ENCODE results near the gene NAT16. TPM values are rescaled to one million over a fixed set of nuclear protein-coding genes. Genes with fewer than 3 reads are reported as not detected.

Gene NAT16
- polyA plus RNA-seq, 1 experiment, result 0.02 TPM

DNA sequence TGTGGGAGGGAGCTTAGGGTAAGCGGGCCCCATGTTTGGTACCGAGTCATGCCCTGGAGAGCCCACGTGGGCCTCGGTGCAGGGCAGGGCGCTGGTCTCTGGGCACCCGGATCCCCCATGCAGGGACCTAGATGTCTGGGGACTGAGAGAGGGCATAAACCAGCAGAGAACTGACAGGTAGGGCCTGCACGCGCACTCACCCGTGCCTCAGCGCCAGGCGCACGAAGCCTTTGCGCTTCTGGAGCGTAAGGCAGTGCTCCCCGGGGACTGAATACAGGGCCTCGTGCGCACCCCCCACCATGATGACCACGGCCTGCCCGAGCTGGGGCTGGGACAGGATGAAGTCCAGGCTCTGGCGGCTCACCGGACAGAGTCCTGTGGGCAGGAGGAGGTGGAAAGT is 17.9 kb upstream of the NAT16 start:
- peaks cover 32% of the 10 kb centered on the region for H3K27me3 ChIP-seq (ENCODE audit: control insufficient read depth, insufficient read depth, low read length)
- H3K27ac ChIP-seq (ENCODE audit: low read depth, low read length), result no peak overlapping the region
- ChIA-PET POLR2A (no interaction called here), CTCF (no interaction called here)
- H3K9me3 ChIP-seq (ENCODE audit: control insufficient read depth, insufficient read depth, low read length), result no peaks in the 10 kb centered on the region; the same call in 1 of the 2 replicates
- no peak for DNase-seq (ENCODE audit: low read depth, low spot score)
- H3K4me3 ChIP-seq (ENCODE audit: low read depth, low read length), result no peak overlapping the region
- TF ChIP-seq, protein P1, sequence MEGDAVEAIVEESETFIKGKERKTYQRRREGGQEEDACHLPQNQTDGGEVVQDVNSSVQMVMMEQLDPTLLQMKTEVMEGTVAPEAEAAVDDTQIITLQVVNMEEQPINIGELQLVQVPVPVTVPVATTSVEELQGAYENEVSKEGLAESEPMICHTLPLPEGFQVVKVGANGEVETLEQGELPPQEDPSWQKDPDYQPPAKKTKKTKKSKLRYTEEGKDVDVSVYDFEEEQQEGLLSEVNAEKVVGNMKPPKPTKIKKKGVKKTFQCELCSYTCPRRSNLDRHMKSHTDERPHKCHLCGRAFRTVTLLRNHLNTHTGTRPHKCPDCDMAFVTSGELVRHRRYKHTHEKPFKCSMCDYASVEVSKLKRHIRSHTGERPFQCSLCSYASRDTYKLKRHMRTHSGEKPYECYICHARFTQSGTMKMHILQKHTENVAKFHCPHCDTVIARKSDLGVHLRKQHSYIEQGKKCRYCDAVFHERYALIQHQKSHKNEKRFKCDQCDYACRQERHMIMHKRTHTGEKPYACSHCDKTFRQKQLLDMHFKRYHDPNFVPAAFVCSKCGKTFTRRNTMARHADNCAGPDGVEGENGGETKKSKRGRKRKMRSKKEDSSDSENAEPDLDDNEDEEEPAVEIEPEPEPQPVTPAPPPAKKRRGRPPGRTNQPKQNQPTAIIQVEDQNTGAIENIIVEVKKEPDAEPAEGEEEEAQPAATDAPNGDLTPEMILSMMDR (IDR thresholded peaks at IDR 0.05; ENCODE audit: low read depth, low read length), result no peak

DNA sequence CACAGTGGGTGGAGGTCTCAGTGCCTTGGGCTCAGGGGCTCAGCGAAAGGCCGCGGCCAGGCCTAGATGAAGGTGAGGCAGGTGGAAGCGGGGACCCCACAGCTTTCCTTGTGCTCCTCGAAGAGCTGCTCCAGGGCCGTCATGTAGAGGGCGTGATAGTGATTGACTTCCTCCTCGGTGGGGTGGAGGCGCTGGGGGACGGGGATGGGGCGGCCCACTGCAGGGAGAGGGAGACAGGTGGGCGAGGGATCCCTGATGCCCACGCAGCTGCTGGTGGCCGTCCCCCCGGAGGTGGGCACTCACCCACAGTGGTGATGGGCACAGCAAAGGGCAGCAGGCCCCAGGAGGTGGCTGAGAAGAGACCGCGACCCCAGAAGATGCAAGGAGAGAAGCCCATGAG is 15.8 kb upstream of the NAT16 start:
- POLR2A ChIA-PET, result no interaction called here
- DNase-seq (ENCODE audit: low read depth, low spot score), result no peak

DNA sequence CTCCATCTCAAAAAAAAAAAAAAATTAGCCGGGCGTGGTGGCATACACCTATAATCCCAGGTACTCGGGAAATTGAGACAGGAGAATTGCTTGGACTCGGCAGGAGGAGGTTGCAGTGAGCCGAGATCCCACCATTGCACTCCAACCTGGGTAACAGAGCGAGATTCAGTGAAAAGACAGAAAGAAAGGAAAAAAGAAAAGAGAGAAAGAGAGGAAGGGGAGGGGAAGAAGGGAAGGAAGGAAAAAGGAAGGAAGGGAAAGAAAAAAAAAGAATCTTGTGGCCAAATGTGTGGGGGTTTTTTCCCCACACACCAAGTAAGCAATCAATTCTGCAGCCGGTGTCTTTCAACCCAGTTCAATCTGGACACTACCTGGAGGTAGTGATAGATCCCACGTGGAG is 9.0 kb upstream of the NAT16 start:
- CTCF ChIA-PET, result interaction anchor here (0.7 kb wide), 1 partner anchor 45 kb away, joined by 3 read pairs; no protein-coding TSS in a partner anchor
- Histone ChIP-seq H3K27me3 (ENCODE audit: control insufficient read depth, insufficient read depth, low read length) (no peaks in the 10 kb centered on the region), H3K9me3 (ENCODE audit: control insufficient read depth, insufficient read depth, low read length) (no peaks in the 10 kb centered on the region), H3K4me3 (ENCODE audit: low read depth, low read length) (no peak overlapping the region), H3K27ac (ENCODE audit: low read depth, low read length) (no peak overlapping the region)
- TF ChIP-seq, protein P1 (IDR thresholded peaks at IDR 0.05; ENCODE audit: low read depth, low read length), result no peak
- POLR2A ChIA-PET, result no interaction called here
- DNase-seq (ENCODE audit: low read depth, low spot score), result no peak

More for the DNA sequence above, 15.8 kb upstream of the NAT16 start:
- TF ChIP-seq, protein P1 (IDR thresholded peaks at IDR 0.05; ENCODE audit: low read depth, low read length), result no peak
- CTCF ChIA-PET, result interaction anchor here (7.7 kb wide), 1 partner anchor 53 kb away, joined by 262 read pairs; no protein-coding TSS in a partner anchor
- Histone ChIP-seq H3K27ac (ENCODE audit: low read depth, low read length) (no peak overlapping the region), H3K9me3 (ENCODE audit: control insufficient read depth, insufficient read depth, low read length) (no peaks in the 10 kb centered on the region; the same call in 1 of the 2 replicates), H3K4me3 (ENCODE audit: low read depth, low read length) (no peak overlapping the region), H3K27me3 (ENCODE audit: control insufficient read depth, insufficient read depth, low read length) (peaks cover 14% of the 10 kb centered on the region)

DNA sequence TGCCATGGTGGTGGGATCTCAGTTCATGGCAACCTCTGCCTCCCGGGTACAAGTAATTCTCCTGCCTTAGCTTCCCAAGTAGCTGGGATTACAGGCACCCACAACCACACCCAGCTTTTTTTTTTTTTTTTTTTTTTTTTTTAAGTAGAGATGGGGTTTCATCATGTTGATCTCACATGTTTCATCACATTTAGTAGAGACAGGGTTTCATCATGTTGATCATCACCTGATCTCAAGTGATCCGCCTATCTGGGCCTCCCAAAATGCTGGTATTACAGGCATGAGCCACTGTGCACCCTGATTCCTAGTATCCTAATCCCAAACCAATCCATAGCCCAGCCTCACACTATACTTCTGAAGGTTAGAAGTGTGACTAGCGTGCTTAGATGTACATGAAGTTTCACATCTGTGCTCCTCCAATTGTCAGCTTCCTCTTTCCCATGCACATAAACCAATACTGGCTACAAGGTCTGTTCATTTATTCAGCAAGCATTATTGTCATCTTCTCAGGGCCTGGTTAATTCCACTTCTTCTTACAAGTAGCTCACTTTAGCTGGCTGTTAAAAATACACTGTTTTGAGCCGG is 6.8 kb upstream of the NAT16 start:
- TF ChIP-seq, protein P1 (IDR thresholded peaks at IDR 0.05; ENCODE audit: low read depth, low read length), result no peak
- CTCF ChIA-PET, result interaction anchor here (1.0 to 2.3 kb wide), 4 partner anchors 17 to 95 kb away, joined by 3 to 25 read pairs (median 6); no protein-coding TSS in a partner anchor
- DNase-seq (ENCODE audit: low read depth, low spot score), result no peak
- Histone ChIP-seq H3K9me3 (ENCODE audit: control insufficient read depth, insufficient read depth, low read length) (no peaks in the 10 kb centered on the region), H3K27ac (ENCODE audit: low read depth, low read length) (no peak overlapping the region), H3K4me3 (ENCODE audit: low read depth, low read length) (no peak overlapping the region), H3K27me3 (ENCODE audit: control insufficient read depth, insufficient read depth, low read length) (no peaks in the 10 kb centered on the region)
- POLR2A ChIA-PET, result interaction anchor here (0.6 kb wide), 1 partner anchor 426 kb away, joined by 3 read pairs; no protein-coding TSS in a partner anchor

DNA sequence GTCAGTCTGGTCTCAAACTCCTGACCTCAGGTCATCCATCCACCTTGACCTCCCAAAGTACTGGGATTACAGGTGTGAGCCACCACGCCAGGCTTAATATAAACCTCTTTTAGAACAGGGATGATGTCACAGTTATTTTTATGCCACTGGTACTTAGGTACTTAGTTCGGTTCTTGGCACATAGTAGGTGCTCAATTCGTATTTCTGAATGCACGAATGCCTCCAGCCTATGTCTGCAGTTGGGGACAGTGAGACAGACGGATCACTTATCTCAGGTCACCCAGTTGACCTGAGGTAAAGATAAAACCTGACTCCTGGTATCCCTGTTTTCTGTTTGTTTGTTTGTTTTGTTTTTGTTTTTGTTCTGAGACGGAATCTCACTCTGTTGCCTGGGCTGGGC is 6.1 kb upstream of the NAT16 start:
- Histone ChIP-seq H3K27me3 (ENCODE audit: control insufficient read depth, insufficient read depth, low read length) (peaks cover 5% of the 10 kb centered on the region), H3K9me3 (ENCODE audit: control insufficient read depth, insufficient read depth, low read length) (no peaks in the 10 kb centered on the region), H3K27ac (ENCODE audit: low read depth, low read length) (no peak overlapping the region), H3K4me3 (ENCODE audit: low read depth, low read length) (no peak overlapping the region)
- ChIA-PET CTCF (interaction anchor here (1.0 to 2.3 kb wide), 3 partner anchors 16 to 43 kb away, joined by 3 to 25 read pairs (median 8); no protein-coding TSS in a partner anchor), POLR2A (interaction anchor here (0.6 kb wide), 2 partner anchors 425 to 602 kb away, joined by 3 read pairs; no protein-coding TSS in a partner anchor)
- TF ChIP-seq, protein P1 (IDR thresholded peaks at IDR 0.05; ENCODE audit: low read depth, low read length), result no peak
- DNase-seq (ENCODE audit: low read depth, low spot score), result no peak

Measured in AG04450 (cell line).